HL-60 (cell line): ENCODE measurements around the gene LRMDA.

Experiments used
- DNase-seq, 2 experiments: peaks; one replicate each; pipeline ENCODE4 v3.0.0-alpha.2; 2010 to 2020; ENCODE audit warnings: low read depth in 1 of 2, low spot score in 1 of 2
- H3K27ac ChIP-seq: fragments of 250-450 bp; sonication (Bioruptor Pico); replicated peaks from 2 replicates; pipeline ENCODE4 v1.5.1; 2020; ENCODE audit warnings: mild to moderate bottlenecking, moderate library complexity
- H3K27me3 ChIP-seq: fragments of 250-450 bp; sonication (Bioruptor Pico); 2 replicates; pipeline ENCODE4 v1.5.1; 2021; ENCODE audit warnings: mild to moderate bottlenecking, moderate library complexity; ENCODE audit not compliant: insufficient read depth, poor library complexity, severe bottlenecking
- H3K4me3 ChIP-seq: replicated peaks from 2 replicates; pipeline ENCODE4 v1.5.1; 2011; ENCODE audit warnings: mild to moderate bottlenecking, control low read depth, low read length; ENCODE audit not compliant: insufficient read depth
- GABPA ChIP-seq: IDR thresholded peaks from 2 replicates; pipeline ENCODE4 v1.6.1; 2012; ENCODE audit warnings: low read depth
- POLR2AphosphoS5 ChIP-seq: IDR thresholded peaks from 2 replicates; pipeline ENCODE4 v1.6.1; 2012; ENCODE audit warnings: low read depth
- SPI1 ChIP-seq: IDR thresholded peaks from 2 replicates; pipeline ENCODE4 v1.6.1; 2012; ENCODE audit warnings: low read depth, mild to moderate bottlenecking, borderline replicate concordance
- TF ChIP-seq, protein P1 (sequence below): IDR thresholded peaks from 2 replicates; pipeline ENCODE4 v1.6.1; 2012; ENCODE audit warnings: low read depth; ENCODE audit not compliant: insufficient replicate concordance
- TF ChIP-seq, protein P2 (sequence below): IDR thresholded peaks from one replicate; pipeline ENCODE4 v1.5.1; 2011; ENCODE audit warnings: low read length, control low read depth, inconsistent platforms; ENCODE audit not compliant: insufficient read depth

The LRMDA gene

DNA sequence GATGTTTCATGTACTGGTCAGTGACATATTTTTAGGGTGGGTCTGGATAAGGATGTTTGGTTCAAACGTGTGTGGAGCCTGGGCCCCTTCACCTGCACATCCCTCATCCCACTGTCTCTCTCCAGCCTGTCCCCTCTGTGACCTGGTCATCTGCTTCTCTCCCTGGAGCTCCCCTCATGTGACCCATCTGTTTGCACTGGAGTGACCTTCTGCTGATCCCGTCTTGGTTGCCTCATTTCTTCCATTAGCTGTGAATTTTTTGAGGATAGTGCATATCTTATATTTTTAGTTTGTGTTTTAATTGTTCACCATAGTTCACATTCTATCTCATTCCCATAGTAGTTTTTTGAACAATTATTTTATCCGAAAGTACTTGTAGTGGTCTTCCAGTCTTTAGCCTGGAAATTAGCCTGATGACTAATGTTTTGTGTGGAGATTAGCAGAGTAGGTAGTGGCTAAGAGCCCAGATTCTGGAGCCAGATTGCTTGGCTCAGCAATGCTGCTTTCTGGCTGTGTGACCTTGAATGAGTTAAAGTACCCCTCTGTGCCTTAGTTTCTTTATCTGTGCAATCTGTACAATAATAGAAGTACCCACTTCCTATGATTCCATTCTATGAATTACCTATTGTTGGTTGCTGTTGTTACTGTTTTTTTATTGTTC, 224.5 kb downstream of the LRMDA start:
- no peak for DNase-seq
- Histone ChIP-seq H3K27me3 (no peaks in the 10 kb centered on the region), H3K4me3 (no peak overlapping the region), H3K27ac (no peak overlapping the region)
- TF ChIP-seq, protein P1, sequence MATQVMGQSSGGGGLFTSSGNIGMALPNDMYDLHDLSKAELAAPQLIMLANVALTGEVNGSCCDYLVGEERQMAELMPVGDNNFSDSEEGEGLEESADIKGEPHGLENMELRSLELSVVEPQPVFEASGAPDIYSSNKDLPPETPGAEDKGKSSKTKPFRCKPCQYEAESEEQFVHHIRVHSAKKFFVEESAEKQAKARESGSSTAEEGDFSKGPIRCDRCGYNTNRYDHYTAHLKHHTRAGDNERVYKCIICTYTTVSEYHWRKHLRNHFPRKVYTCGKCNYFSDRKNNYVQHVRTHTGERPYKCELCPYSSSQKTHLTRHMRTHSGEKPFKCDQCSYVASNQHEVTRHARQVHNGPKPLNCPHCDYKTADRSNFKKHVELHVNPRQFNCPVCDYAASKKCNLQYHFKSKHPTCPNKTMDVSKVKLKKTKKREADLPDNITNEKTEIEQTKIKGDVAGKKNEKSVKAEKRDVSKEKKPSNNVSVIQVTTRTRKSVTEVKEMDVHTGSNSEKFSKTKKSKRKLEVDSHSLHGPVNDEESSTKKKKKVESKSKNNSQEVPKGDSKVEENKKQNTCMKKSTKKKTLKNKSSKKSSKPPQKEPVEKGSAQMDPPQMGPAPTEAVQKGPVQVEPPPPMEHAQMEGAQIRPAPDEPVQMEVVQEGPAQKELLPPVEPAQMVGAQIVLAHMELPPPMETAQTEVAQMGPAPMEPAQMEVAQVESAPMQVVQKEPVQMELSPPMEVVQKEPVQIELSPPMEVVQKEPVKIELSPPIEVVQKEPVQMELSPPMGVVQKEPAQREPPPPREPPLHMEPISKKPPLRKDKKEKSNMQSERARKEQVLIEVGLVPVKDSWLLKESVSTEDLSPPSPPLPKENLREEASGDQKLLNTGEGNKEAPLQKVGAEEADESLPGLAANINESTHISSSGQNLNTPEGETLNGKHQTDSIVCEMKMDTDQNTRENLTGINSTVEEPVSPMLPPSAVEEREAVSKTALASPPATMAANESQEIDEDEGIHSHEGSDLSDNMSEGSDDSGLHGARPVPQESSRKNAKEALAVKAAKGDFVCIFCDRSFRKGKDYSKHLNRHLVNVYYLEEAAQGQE, result no peak

- TF ChIP-seq, protein P1, result no peak
- TF ChIP-seq, protein P2, sequence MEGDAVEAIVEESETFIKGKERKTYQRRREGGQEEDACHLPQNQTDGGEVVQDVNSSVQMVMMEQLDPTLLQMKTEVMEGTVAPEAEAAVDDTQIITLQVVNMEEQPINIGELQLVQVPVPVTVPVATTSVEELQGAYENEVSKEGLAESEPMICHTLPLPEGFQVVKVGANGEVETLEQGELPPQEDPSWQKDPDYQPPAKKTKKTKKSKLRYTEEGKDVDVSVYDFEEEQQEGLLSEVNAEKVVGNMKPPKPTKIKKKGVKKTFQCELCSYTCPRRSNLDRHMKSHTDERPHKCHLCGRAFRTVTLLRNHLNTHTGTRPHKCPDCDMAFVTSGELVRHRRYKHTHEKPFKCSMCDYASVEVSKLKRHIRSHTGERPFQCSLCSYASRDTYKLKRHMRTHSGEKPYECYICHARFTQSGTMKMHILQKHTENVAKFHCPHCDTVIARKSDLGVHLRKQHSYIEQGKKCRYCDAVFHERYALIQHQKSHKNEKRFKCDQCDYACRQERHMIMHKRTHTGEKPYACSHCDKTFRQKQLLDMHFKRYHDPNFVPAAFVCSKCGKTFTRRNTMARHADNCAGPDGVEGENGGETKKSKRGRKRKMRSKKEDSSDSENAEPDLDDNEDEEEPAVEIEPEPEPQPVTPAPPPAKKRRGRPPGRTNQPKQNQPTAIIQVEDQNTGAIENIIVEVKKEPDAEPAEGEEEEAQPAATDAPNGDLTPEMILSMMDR, result no peak
- TF ChIP-seq SPI1 (no peak), GABPA (no peak), POLR2AphosphoS5 (no peak)
- no peaks in the 10 kb centered on the region for H3K27me3 ChIP-seq
- no peak overlapping the region for H3K27ac ChIP-seq
- no peak overlapping the region for H3K4me3 ChIP-seq
- no peak for DNase-seq
Observed at GRCh38 chr10:75657351-75657750, 225.9 kb downstream of the LRMDA start.

DNA sequence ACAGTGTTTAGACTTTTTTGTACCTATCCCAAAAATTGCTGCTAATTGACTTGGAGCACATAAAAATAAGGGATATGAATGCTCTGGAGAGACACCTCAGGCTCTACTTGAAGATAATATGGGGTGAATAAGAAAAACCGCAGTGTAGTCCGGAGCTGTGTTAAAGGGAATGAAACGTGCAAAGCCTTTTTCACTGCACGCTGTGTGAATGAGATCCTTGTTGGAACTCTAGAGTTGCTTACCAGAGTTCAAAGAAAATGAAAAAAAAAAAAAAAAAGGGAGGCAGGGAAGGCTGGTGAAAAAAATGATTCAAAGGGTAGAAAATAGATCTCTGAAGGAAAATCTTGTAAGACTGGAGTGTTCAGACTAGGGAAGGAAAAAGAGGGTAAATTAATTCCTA, 226.6 kb downstream of the LRMDA start:
- Histone ChIP-seq H3K27me3 (no peaks in the 10 kb centered on the region), H3K4me3 (no peak overlapping the region), H3K27ac (no peak overlapping the region)
- DNase-seq, result no peak
- TF ChIP-seq, protein P1, result no peak
- TF ChIP-seq POLR2AphosphoS5 (no peak), SPI1 (no peak), GABPA (no peak)
- TF ChIP-seq, protein P2, result no peak

GRCh38 chr10:75658496-75658895, 227.1 kb downstream of the LRMDA start:
- no peak for DNase-seq
- no peaks in the 10 kb centered on the region for H3K27me3 ChIP-seq
- TF ChIP-seq POLR2AphosphoS5 (no peak), GABPA (no peak), SPI1 (no peak)
- TF ChIP-seq, protein P1, result no peak
- TF ChIP-seq, protein P2, result no peak
- H3K4me3 ChIP-seq, result no peak overlapping the region
- no peak overlapping the region for H3K27ac ChIP-seq
